Measurements from ENCODE around the gene PIF1. TPM values are rescaled to one million over a fixed set of nuclear protein-coding genes. Genes with fewer than 3 reads are reported as not detected.

The PIF1 gene
- total RNA-seq, 1 donor from 2014 or later, result 8.6 TPM

GRCh38 chr15:64774037-64774628 lies 51.3 kb downstream of the PIF1 start:
- TF ChIP-seq CTCF (IDR thresholded peaks at IDR 0.05; ENCODE audit: partially characterized antibody, unreplicated experiment), result no peak
- no peak overlapping the region for H3K27ac Mint-ChIP-seq (ENCODE audit: unreplicated experiment)
- peaks cover 14% of the 10 kb centered on the region for H3K27me3 Mint-ChIP-seq (ENCODE audit: unreplicated experiment)
- H3K9me3 Mint-ChIP-seq (ENCODE audit: unreplicated experiment), result no peaks in the 10 kb centered on the region
- H3K4me1 Mint-ChIP-seq (ENCODE audit: low read depth, unreplicated experiment), result no peaks in the 10 kb centered on the region
- DNase-seq, result no peak
- peak overlapping the region; percentile 39 for H3K4me3 Mint-ChIP-seq (ENCODE audit: unreplicated experiment)
- no peaks in the 10 kb centered on the region for H3K36me3 Mint-ChIP-seq (ENCODE audit: unreplicated experiment)

- peaks cover 16% of the 10 kb centered on the region for H3K27me3 Mint-ChIP-seq (ENCODE audit: unreplicated experiment)
- H3K36me3 Mint-ChIP-seq (ENCODE audit: unreplicated experiment), result no peaks in the 10 kb centered on the region
- DNase-seq, result no peak
- no peak overlapping the region for H3K27ac Mint-ChIP-seq (ENCODE audit: unreplicated experiment)
- H3K4me1 Mint-ChIP-seq (ENCODE audit: low read depth, unreplicated experiment), result no peaks in the 10 kb centered on the region
- no peak for TF ChIP-seq CTCF (IDR thresholded peaks at IDR 0.05; ENCODE audit: partially characterized antibody, unreplicated experiment)
- no peak overlapping the region for H3K4me3 Mint-ChIP-seq (ENCODE audit: unreplicated experiment)
- H3K9me3 Mint-ChIP-seq (ENCODE audit: unreplicated experiment), result no peaks in the 10 kb centered on the region
These were observed 51.8 kb downstream of the PIF1 start for GRCh38 chr15:64773606-64774005.

GRCh38 chr15:64772964-64773363 lies 52.5 kb downstream of the PIF1 start:
- H3K27me3 Mint-ChIP-seq (ENCODE audit: unreplicated experiment), result peaks cover 16% of the 10 kb centered on the region
- H3K4me3 Mint-ChIP-seq (ENCODE audit: unreplicated experiment), result no peak overlapping the region
- H3K36me3 Mint-ChIP-seq (ENCODE audit: unreplicated experiment), result no peaks in the 10 kb centered on the region
- H3K27ac Mint-ChIP-seq (ENCODE audit: unreplicated experiment), result no peak overlapping the region
- H3K4me1 Mint-ChIP-seq (ENCODE audit: low read depth, unreplicated experiment), result no peaks in the 10 kb centered on the region
- no peaks in the 10 kb centered on the region for H3K9me3 Mint-ChIP-seq (ENCODE audit: unreplicated experiment)
- TF ChIP-seq CTCF (IDR thresholded peaks at IDR 0.05; ENCODE audit: partially characterized antibody, unreplicated experiment), result no peak
- no peak for DNase-seq

- TF ChIP-seq CTCF (IDR thresholded peaks at IDR 0.05; ENCODE audit: partially characterized antibody, unreplicated experiment), result no peak
- Mint-ChIP-seq H3K9me3 (ENCODE audit: unreplicated experiment) (no peaks in the 10 kb centered on the region), H3K4me1 (ENCODE audit: low read depth, unreplicated experiment) (no peaks in the 10 kb centered on the region), H3K27me3 (ENCODE audit: unreplicated experiment) (peaks cover 16% of the 10 kb centered on the region), H3K27ac (ENCODE audit: unreplicated experiment) (no peak overlapping the region), H3K36me3 (ENCODE audit: unreplicated experiment) (no peaks in the 10 kb centered on the region), H3K4me3 (ENCODE audit: unreplicated experiment) (no peak overlapping the region)
- no peak for DNase-seq
These were observed 53.0 kb downstream of the PIF1 start for GRCh38 chr15:64772488-64772887.

GRCh38 chr15:64770626-64771025 lies 54.8 kb downstream of the PIF1 start:
- Mint-ChIP-seq H3K4me3 (ENCODE audit: unreplicated experiment) (no peak overlapping the region), H3K4me1 (ENCODE audit: low read depth, unreplicated experiment) (no peaks in the 10 kb centered on the region), H3K27ac (ENCODE audit: unreplicated experiment) (no peak overlapping the region), H3K27me3 (ENCODE audit: unreplicated experiment) (peaks cover 9% of the 10 kb centered on the region), H3K36me3 (ENCODE audit: unreplicated experiment) (no peaks in the 10 kb centered on the region), H3K9me3 (ENCODE audit: unreplicated experiment) (no peaks in the 10 kb centered on the region)
- no peak for TF ChIP-seq CTCF (IDR thresholded peaks at IDR 0.05; ENCODE audit: partially characterized antibody, unreplicated experiment)
- no peak for DNase-seq

Data from glutamatergic neuron (in vitro differentiated cells).